Pulmonary artery endothelial cell (primary cell): ENCODE measurements around the gene KRT20. TPM values are rescaled to one million over a fixed set of nuclear protein-coding genes. Genes with fewer than 3 reads are reported as not detected.

Source experiments
- DNase-seq: peaks from one replicate; pipeline ENCODE4 v3.0.0-alpha.2; 2011; ENCODE audit warnings: low read depth, low spot score
- total RNA-seq: library from RNA; depleted of rRNA; stranded (reverse); fragments of >200 nt; gene quantifications from 2 replicates; pipeline ENCODE4 v1.2.3, GENCODE V29; 2014

KRT20 gene
- total RNA-seq, 1 donor from 2014 or later, result not detected

DNA sequence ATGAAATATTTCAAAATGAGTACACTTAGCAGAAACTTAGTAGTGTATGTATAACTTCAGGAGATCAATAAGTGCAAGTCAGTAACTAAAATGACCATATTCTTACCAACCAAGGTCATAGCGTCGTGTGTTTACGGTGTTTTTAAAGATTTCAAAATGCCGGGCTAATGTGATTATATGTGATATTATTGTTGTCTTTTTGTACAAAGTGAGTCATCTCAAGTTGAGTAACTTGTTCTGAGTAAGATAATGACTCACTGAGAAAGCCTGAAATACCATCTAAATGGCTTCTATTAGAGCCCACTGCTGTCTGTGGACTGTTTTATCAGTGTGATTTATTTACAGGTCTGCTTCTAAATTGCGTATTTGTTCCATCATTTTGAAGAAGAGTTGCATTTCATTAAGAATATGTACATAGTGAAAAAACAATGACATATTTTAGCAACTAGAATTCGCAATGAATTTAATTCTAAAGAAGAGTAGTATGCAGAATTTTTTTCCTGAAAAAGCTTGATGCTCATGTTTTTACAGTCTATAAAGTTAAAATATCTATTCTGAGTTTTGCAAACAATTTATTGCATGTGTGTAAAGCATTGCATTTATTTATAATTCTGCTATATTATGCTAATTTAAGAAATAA lies 30.7 kb downstream of the KRT20 start:
- DNase-seq, result peak; percentile 5

DNA sequence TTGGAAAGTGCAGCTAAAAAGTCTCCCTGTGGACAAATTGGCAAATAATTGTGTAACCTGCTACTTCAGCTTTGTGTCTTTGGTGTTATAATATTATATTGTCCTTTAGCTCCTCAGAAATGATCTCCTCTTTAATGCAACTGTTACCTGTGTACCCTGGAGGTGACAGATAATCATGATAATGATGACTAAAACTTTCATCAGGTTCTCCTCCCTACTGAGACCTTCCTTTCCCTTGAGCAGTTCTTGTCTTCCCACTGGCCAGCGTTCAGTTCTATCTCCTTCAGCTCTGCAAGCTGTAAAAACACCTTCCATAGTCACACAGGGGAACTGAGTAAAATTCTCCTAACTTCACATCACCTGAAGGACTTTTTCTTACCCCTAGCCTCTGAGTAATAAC lies 32.7 kb downstream of the KRT20 start:
- no peak for DNase-seq

DNA sequence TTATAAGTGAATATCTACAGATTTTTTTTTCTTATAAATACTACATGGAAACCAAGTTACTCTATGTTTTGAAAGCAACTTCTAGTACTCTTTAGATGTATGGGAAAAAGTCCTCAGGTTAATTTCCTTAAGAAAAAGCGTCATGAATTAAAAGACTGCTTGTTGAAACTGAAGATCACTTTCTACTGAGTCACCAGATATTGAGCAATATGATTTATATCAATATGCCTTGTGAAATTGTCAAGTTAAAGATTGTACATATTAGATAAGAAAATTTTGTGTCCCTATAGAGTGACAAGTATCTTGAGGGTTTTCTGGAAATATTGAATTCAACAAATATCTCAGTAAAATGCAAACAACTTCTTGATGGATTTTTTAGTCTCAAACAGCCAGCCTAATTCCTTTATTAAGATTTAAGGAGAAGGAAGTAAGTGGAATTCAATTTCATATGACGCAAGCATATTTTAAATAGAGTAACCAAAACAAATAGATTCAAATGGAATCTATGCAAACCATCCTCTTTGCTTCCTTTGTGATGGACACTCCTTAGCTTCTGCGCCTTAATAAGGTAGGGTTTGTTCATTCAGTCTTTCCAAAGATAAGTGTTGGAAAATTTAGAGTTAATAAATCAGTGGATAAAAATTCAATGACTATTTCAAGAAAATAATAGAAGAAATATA lies 34.6 kb downstream of the KRT20 start:
- DNase-seq, result no peak

DNA sequence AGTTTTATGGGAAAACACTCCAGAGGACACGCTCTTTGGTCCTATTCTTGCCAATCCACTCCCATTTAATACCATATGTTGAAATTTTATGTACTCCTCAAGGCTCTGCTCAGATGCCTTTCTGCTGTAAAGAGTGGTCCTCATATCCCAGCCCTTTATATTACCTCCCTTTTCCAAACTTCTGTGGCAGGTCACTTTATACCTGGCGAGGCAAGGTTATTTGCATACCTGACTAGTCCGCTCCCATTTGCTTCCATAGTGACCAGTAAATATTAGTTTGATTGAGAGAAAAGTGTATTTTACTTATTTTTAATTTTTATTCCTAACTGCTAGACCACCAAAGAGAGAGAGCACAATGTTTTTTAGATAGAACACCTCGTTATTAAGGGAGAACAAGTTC lies 35.3 kb downstream of the KRT20 start:
- DNase-seq, result no peak

DNA sequence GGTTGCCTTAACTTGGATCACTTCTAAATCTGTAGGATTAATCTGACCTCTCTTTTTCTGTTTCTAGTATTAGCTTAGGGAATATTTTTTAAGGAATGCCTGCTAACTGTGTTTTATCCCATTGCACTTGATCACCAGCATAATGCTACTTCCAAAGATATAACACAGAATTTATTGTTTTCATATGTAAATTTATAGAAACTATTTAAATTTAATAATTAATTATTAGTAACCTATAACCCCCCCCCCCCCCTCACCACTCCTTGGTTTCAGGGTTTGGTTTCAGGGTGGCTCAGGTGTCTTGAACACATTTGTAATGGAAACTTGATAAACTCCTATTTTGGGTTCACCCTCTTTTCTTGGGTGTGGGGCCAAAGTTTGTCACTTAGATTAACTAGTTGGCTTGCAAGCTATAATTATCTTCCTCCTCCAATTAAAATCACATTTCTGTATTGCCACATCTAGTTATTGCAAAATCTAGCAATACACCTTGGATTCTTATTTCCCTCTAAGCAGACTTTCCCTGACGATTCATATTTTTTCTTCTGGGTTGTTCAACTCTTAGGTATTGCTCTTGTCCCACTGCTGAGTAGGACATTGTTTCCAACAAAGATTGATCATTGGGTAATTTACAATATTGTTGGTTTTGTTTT lies 36.3 kb downstream of the KRT20 start:
- no peak for DNase-seq

DNA sequence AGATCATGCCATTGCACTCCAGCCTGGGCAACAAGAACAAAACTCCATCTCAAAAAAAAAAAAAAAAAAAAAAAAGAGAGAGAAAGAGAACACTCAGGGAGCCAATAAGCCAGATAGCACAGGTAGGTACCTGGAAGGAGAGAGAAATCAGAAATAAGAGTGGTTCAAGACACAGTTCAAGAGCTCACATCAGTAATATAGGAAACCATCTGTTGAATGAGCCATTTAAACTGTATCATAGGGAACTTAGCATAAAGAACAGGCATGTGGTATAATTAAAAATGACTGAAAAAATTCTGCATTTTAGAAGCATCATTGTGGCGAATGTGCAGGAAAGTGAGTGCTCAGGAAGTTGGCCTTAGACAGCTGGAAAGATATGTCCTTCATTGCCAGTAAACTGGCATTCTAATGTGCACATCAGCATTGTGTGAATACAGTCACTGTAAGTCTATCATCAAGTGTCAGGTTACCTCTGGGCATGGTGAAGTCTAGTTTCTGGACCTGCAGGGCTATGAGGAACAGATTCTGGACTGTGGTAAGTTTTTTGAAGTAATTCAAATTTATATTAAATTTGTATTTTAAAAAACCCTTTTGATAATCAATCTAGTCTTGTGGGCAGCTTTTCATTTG lies 38.4 kb downstream of the KRT20 start:
- no peak for DNase-seq

DNA sequence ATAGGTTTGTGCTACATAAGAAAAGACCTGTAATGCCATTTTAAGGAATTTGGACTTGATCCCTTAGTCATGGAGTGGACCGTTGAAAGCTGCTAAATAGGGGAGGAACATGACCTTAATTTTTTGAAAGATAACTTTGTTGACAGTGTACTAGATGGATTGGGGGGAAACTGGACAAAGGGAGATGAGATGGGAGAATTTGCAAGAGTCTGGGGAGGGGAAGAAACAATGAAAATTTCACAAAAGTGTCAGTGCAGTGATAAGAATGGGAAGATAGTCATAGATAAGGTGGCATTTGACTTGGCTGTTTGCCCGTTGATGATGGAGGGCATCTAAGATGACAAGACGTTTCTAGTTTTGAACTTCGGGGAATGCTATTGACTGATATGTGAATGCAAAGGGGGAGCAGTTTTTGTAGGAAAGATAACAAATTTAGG lies 40.4 kb downstream of the KRT20 start:
- DNase-seq, result no peak

DNA sequence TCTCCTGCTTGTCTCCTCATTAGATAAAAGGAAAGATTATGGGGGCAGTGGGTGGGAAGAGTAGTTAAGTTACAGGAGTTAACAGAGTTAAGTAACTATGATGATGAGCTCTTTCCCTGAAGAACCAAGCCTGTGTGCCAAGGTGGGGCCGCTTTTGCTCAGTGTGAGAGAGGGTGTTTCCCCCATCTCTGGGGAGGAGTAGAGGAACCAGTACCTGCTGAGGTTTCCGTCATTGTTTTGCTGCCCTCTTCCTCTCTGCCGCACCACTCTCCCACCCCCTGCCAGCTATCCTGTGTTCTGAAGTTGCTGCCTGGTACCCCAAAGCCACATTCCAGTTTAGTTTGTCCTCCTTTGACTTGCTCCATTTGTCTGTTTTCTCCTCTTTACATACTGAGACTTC lies 41.8 kb downstream of the KRT20 start:
- no peak for DNase-seq

DNA sequence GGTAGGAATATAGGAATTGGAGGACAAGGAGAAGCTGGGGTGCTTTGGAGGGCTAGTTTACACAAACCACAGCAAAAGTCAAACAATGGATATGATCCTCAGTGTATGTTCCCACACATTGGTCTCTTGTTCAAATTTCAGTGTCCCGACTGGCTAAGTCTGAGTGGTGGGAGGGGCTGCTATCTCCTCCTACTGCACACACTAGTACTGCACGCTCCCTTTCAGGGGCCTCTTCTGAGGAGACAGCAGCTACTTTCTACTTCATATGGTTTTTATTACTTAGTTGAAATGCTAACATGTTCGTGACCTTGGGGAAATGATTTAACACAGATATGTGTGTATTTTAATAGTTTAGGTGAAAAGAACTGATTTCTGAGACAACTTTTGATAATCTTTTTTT lies 43.8 kb downstream of the KRT20 start:
- DNase-seq, result no peak

DNA sequence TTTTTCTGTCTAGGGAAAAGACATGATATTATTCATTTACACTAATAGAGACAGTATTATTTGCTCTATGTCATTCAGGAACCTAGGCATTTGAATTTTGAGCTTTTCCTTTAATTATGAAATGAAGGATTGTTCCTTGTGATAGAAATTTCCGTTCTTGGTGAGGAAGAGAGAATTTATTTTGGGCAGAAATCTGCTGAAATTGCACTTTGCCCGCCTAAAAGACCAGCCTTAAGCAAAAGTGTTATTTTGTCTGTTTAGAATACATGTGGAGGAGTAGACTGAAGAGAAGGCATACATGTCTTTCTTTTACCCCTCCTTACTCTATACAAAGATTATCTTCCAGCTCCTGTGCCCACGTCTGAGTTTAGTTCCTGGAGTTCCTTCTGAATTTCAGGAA lies 45.8 kb downstream of the KRT20 start:
- DNase-seq, result no peak

DNA sequence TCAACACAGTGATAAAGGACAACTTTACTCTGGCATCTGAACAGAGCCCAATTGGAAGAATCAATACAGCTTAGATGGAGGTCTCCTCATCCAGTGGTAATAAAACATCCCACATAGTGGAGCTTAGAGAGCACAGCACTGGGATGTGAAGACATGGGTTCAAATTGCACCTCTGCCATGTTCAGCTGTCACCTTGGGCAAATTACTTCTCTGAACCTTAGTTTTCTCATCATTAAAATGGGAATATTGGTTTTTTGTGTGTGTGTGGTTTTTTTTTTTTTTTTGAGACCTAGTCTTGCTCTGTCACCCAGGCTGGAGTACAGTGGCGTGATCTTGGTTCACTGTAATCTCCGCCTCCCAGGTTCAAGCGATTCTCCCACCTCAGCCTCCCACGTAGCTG lies 49.0 kb downstream of the KRT20 start:
- no peak for DNase-seq

DNA sequence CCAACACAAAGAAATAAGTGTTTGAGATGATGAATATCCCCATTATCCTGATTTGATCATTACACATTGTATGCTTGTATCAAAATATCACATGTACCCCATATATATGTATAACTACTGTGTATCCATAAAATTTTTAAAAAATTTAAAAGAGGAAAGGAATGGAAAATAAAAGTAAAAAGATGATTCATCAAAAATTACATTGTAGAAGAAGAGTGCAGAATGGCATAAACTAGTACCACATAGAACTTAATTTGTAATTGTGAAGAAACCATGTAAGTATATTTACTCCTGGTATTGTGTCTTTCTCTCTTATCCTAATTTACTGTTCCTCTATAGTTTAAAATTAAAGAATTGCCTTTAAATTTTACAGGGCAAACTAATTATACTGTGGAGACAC lies 51.2 kb downstream of the KRT20 start:
- no peak for DNase-seq

DNA sequence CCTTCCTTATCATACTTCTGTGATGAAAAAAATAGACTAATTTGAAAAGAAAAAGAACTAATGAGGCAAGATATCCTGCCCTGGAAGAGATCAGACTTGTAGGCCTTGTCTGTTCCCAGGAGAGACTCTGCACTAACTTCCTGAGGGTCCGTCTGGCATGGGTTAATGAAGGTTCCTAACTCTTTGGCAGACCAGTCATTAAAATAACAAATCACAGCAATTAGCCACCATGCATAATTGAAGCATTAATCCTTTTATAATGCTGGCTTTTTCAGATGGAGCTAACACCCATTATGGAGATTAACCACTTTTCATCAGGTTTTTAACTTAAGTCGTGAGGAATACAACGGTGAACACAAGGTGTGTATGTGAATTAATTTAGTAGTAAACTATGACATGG lies 52.2 kb downstream of the KRT20 start:
- no peak for DNase-seq

DNA sequence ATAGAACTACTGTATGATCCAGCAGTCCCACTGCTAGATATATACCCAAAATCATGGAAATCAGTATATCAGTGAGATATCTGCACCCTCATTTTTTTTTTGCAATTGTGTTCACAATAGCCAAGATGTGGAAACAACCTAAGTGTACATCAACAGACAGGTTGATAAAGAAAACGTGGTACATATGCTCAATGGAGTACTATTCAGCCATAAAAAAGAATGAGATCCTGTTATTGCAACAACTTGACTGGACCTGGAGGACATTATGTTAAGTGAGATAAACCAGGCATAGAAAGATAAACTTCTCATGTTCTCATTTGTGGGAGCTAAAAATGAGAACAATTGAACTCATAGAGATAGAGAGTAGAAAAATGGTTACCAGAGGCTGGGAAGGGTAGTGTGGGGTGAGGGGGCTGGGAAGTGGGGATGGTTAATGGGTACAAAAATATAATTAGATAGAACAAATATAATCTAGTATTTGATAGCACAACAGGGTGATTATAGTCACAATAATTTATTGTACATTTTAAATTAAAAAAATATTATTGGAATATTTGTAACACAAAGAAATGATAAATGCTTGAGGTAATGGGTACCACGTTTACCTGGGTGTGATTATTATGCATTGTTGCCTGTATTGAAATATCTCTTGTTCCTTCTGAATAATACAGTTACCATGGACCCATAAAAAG lies 54.8 kb downstream of the KRT20 start:
- no peak for DNase-seq

DNA sequence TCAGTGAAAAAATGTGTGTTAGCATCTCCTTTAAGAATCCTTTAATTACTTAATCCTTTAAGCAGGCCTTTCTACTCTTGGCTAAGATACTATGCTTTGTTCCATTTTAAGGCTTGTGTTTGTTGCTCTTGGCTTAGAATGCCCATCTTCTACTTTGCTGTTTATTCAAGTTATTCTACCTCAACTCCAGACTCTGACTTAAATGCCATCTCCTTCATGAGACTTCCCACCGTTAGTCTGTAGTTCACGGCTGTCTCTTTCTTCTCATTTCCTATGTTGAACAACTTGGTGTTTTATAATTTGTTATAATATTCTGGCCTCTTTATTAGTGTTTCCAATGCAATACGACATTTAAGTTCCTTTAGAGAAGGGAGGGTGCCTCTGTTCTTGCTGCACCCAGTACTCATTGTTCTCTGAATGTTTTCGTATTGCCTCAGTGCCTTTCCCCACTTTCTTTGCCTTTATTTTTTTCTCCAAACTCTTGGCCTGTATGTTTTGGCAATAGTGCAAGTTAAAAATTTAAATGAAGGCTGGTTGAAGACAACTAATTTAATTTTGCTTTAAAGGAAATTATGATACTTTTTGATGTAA lies 56.5 kb downstream of the KRT20 start:
- DNase-seq, result no peak

DNA sequence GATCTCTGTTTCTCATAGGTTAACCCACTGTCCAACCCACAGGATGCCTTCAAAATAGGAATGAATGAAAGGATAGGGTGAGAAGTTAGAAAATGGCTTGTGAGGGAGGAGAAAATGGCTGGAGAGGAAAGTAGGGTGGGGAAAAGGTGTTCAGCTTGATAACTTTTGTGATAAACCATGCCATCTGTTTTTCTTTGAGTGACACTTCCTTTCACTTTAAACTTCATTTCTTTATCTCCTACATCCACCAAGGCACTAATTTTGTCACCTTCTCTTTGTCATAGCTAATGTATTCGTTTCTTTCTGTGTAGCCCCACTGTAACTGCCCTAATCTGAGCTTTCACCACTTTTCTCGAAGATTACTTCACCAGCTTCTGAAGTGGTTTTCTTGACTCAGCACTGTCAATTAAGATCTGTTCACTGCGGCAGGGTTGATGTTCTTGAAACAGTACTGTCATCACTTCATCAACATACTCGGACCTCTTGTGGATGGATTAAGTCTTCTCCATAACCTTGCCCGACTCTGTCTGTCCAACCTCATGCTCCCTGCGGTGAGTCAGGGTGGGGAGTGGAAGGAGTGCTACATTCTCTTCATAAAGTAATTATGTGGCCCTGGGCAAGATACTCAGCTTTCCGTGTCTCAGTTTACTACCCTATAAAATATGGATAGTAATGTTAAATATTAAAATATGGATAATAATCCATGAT lies 57.1 kb downstream of the KRT20 start:
- DNase-seq, result no peak

Other genes with a start within 250 kb of the KRT20 start
- 85.1 and 88.7 TPM in 2 replicates for gene SMARCE1, start 237.4 kb downstream of the KRT20 start, total RNA-seq
- not detected in 2 replicates for gene KRT222, start 220.1 kb downstream of the KRT20 start, total RNA-seq
- not detected in 2 replicates for gene KRT24, start 181.5 kb downstream of the KRT20 start, total RNA-seq
- gene KRT25, start 129.9 kb downstream of the KRT20 start, total RNA-seq, result not detected in 2 replicates
- not detected in 2 replicates for gene KRT26, start 113.0 kb downstream of the KRT20 start, total RNA-seq
- not detected in 2 replicates for gene KRT27, start 102.7 kb downstream of the KRT20 start, total RNA-seq
- gene KRT28, start 85.3 kb downstream of the KRT20 start, total RNA-seq, result not detected in 2 replicates
- gene KRT10, start 62.6 kb downstream of the KRT20 start, total RNA-seq, result 3.4 and 3.9 TPM in 2 replicates
- gene KRT12, start 18.0 kb downstream of the KRT20 start, total RNA-seq, result not detected in 2 replicates
- not detected in 2 replicates for gene KRT23, start 52.4 kb upstream of the KRT20 start, total RNA-seq
- not detected in 2 replicates for gene KRT39, start 81.7 kb upstream of the KRT20 start, total RNA-seq
- gene KRT40, start 99.1 kb upstream of the KRT20 start, total RNA-seq, result not detected in 2 replicates
- gene KRTAP3-3, start 108.9 kb upstream of the KRT20 start, total RNA-seq, result not detected in 2 replicates
- not detected in 2 replicates for gene KRTAP3-2, start 114.7 kb upstream of the KRT20 start, total RNA-seq
- gene KRTAP3-1, start 123.9 kb upstream of the KRT20 start, total RNA-seq, result not detected in 2 replicates
- not detected in 2 replicates for gene KRTAP1-5, start 142.0 kb upstream of the KRT20 start, total RNA-seq
- gene KRTAP1-4, start 145.0 kb upstream of the KRT20 start, total RNA-seq, result not detected in 2 replicates
- not detected in 2 replicates for gene KRTAP1-3, start 149.6 kb upstream of the KRT20 start, total RNA-seq
- gene KRTAP1-1, start 156.2 kb upstream of the KRT20 start, total RNA-seq, result not detected in 2 replicates
- not detected in 2 replicates for gene KRTAP2-1, start 162.1 kb upstream of the KRT20 start, total RNA-seq
- not detected in 2 replicates for gene KRTAP2-2, start 170.0 kb upstream of the KRT20 start, total RNA-seq
- not detected in 2 replicates for gene KRTAP2-3, start 174.9 kb upstream of the KRT20 start, total RNA-seq
- not detected in 2 replicates for gene KRTAP2-4, start 180.6 kb upstream of the KRT20 start, total RNA-seq
- not detected in 2 replicates for gene KRTAP4-7, start 198.9 kb upstream of the KRT20 start, total RNA-seq
- gene KRTAP4-8, start 212.9 kb upstream of the KRT20 start, total RNA-seq, result not detected in 2 replicates
- gene KRTAP4-16, start 217.0 kb upstream of the KRT20 start, total RNA-seq, result not detected in 2 replicates
- not detected in 2 replicates for gene KRTAP4-9, start 220.1 kb upstream of the KRT20 start, total RNA-seq
- not detected in 2 replicates for gene KRTAP4-11, start 233.1 kb upstream of the KRT20 start, total RNA-seq
- gene KRTAP4-12, start 238.9 kb upstream of the KRT20 start, total RNA-seq, result not detected in 2 replicates